HepG2 (cell line): ENCODE results near the gene HINFP. TPM values are rescaled to one million over a fixed set of nuclear protein-coding genes. Genes with fewer than 3 reads are reported as not detected.

Experiments
- AHDC1 ChIP-seq: sonication (generic); formaldehyde crosslinking; IDR thresholded peaks from 2 replicates; pipeline ENCODE4 v1.5.1; 2020; ENCODE audit warnings: mild to moderate bottlenecking, missing genetic modification reagents, borderline replicate concordance
- ISX ChIP-seq: sonication (generic); formaldehyde crosslinking; conservative IDR thresholded peaks from 2 replicates; pipeline ENCODE4 v1.5.0; 2020; ENCODE audit warnings: missing genetic modification reagents
- MED13 ChIP-seq: sonication (generic); formaldehyde crosslinking; IDR thresholded peaks from 2 replicates; pipeline ENCODE4 v1.5.0; 2020; ENCODE audit warnings: missing genetic modification reagents
- ZFP90 ChIP-seq: sonication (generic); formaldehyde crosslinking; IDR thresholded peaks from 2 replicates; pipeline ENCODE4 v1.8.0; 2022; ENCODE audit warnings: missing genetic modification reagents, mild to moderate bottlenecking, inconsistent platforms, borderline replicate concordance
- ZNF225 ChIP-seq: sonication (generic); formaldehyde crosslinking; IDR thresholded peaks from 2 replicates; pipeline ENCODE4 v1.4.0; 2020; ENCODE audit warnings: mild to moderate bottlenecking, missing genetic modification reagents
- ZNF432 ChIP-seq: sonication (generic); formaldehyde crosslinking; IDR thresholded peaks from 2 replicates; pipeline ENCODE4 v1.5.0; 2020; ENCODE audit warnings: missing genetic modification reagents, mild to moderate bottlenecking, borderline replicate concordance
- ZNF704 ChIP-seq: sonication (generic); formaldehyde crosslinking; IDR thresholded peaks from 2 replicates; pipeline ENCODE4 v1.8.1; 2023; ENCODE audit warnings: mild to moderate bottlenecking, inconsistent platforms, moderate library complexity, missing genetic modification reagents, borderline replicate concordance
- ZNF761 ChIP-seq: sonication (generic); formaldehyde crosslinking; conservative IDR thresholded peaks from 2 replicates; pipeline ENCODE4 v1.4.0; 2020; ENCODE audit warnings: mild to moderate bottlenecking, missing genetic modification reagents
- ZSCAN30 ChIP-seq: sonication (generic); formaldehyde crosslinking; IDR thresholded peaks from 2 replicates; pipeline ENCODE4 v1.5.0; 2020; ENCODE audit warnings: mild to moderate bottlenecking, missing genetic modification reagents
- polyA plus RNA-seq, 8 experiments: library from polyadenylated mRNA; depleted of rRNA in 3 of 8; stranded (reverse) in 7 of 8; unstranded in 1 of 8; fragments of >200 nt; fragmentation: Illumina TruSeq in 4 of 8; extraction: Trizol in 4 of 8; gene quantifications; 2 replicates each; pipeline versions ENCODE4 v1.2.1 to v1.2.3, GENCODE V29; 2011 to 2016; ENCODE audit warnings: low read depth in 4 of 8, missing spikeins in 1 of 8, mixed read lengths in 1 of 8; ENCODE audit not compliant: insufficient read depth in 1 of 8
- total RNA-seq, 5 experiments: library from RNA; depleted of rRNA; stranded (reverse); fragments of >200 nt; fragmentation: Illumina TruSeq; extraction: Trizol; gene quantifications; 2 replicates each; pipeline ENCODE4 v1.2.3, GENCODE V29; 2016; ENCODE audit warnings: low read depth in 1 of 5
- TF ChIP-seq, protein P1 (sequence below): sonication (generic); formaldehyde crosslinking; IDR thresholded peaks from 2 replicates; pipeline ENCODE4 v1.8.0; 2022; ENCODE audit warnings: mild to moderate bottlenecking, missing genetic modification reagents, moderate library complexity
- TF ChIP-seq, protein P2 (sequence below): sonication (generic); formaldehyde crosslinking; IDR thresholded peaks from 2 replicates; pipeline ENCODE4 v1.4.0; 2020; ENCODE audit warnings: mild to moderate bottlenecking, low read depth, missing genetic modification reagents
- TF ChIP-seq, protein P3 (sequence below): sonication (generic); formaldehyde crosslinking; IDR thresholded peaks from 2 replicates; pipeline ENCODE4 v1.4.0; 2020; ENCODE audit warnings: missing genetic modification reagents

Gene HINFP
- total and polyA plus RNA-seq, 2 of the 13 experiments (the other 11 are each of a cell fraction or from before 2014, with no cell fraction given) = 15.1 to 21.4 TPM

GRCh38 chr11:119084663-119085436 lies 36.5 kb upstream of the HINFP start, which contains the start of gene HMBS (continued):
- no peak for TF ChIP-seq AHDC1 (CRISPR knock-in tag)
- no peak for TF ChIP-seq ZNF225
- TF ChIP-seq ZSCAN30 = no peak
- TF ChIP-seq, protein P1, sequence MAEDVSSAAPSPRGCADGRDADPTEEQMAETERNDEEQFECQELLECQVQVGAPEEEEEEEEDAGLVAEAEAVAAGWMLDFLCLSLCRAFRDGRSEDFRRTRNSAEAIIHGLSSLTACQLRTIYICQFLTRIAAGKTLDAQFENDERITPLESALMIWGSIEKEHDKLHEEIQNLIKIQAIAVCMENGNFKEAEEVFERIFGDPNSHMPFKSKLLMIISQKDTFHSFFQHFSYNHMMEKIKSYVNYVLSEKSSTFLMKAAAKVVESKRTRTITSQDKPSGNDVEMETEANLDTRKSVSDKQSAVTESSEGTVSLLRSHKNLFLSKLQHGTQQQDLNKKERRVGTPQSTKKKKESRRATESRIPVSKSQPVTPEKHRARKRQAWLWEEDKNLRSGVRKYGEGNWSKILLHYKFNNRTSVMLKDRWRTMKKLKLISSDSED = no peak
- no peak for TF ChIP-seq ZFP90
- TF ChIP-seq, protein P2, sequence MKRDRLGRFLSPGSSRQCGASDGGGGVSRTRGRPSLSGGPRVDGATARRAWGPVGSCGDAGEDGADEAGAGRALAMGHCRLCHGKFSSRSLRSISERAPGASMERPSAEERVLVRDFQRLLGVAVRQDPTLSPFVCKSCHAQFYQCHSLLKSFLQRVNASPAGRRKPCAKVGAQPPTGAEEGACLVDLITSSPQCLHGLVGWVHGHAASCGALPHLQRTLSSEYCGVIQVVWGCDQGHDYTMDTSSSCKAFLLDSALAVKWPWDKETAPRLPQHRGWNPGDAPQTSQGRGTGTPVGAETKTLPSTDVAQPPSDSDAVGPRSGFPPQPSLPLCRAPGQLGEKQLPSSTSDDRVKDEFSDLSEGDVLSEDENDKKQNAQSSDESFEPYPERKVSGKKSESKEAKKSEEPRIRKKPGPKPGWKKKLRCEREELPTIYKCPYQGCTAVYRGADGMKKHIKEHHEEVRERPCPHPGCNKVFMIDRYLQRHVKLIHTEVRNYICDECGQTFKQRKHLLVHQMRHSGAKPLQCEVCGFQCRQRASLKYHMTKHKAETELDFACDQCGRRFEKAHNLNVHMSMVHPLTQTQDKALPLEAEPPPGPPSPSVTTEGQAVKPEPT (CRISPR knock-in tag) = peak; percentile 36; the same call in 1 of the 2 replicates
- TF ChIP-seq ZNF704 = no peak
- TF ChIP-seq ZNF761 (CRISPR knock-in tag) = peak; percentile 95
- TF ChIP-seq, protein P3, sequence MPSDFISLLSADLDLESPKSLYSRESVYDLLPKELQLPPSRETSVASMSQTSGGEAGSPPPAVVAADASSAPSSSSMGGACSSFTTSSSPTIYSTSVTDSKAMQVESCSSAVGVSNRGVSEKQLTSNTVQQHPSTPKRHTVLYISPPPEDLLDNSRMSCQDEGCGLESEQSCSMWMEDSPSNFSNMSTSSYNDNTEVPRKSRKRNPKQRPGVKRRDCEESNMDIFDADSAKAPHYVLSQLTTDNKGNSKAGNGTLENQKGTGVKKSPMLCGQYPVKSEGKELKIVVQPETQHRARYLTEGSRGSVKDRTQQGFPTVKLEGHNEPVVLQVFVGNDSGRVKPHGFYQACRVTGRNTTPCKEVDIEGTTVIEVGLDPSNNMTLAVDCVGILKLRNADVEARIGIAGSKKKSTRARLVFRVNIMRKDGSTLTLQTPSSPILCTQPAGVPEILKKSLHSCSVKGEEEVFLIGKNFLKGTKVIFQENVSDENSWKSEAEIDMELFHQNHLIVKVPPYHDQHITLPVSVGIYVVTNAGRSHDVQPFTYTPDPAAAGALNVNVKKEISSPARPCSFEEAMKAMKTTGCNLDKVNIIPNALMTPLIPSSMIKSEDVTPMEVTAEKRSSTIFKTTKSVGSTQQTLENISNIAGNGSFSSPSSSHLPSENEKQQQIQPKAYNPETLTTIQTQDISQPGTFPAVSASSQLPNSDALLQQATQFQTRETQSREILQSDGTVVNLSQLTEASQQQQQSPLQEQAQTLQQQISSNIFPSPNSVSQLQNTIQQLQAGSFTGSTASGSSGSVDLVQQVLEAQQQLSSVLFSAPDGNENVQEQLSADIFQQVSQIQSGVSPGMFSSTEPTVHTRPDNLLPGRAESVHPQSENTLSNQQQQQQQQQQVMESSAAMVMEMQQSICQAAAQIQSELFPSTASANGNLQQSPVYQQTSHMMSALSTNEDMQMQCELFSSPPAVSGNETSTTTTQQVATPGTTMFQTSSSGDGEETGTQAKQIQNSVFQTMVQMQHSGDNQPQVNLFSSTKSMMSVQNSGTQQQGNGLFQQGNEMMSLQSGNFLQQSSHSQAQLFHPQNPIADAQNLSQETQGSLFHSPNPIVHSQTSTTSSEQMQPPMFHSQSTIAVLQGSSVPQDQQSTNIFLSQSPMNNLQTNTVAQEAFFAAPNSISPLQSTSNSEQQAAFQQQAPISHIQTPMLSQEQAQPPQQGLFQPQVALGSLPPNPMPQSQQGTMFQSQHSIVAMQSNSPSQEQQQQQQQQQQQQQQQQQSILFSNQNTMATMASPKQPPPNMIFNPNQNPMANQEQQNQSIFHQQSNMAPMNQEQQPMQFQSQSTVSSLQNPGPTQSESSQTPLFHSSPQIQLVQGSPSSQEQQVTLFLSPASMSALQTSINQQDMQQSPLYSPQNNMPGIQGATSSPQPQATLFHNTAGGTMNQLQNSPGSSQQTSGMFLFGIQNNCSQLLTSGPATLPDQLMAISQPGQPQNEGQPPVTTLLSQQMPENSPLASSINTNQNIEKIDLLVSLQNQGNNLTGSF (CRISPR knock-in tag) = no peak
- TF ChIP-seq ISX = no peak
- TF ChIP-seq ZNF432 (CRISPR knock-in tag) = no peak
- TF ChIP-seq MED13 (CRISPR knock-in tag) = no peak
